Epidermal melanocyte (primary cell): ENCODE results near the gene ANO6.
A peak's percentile ranks its signal among the peaks of the same experiment; 100 is the strongest.
"Not testable (repeated sequence)": the region's sequence is repeated elsewhere in the genome, so short reads cannot be mapped to it uniquely, and the experiment has no call there.

ENCODE experiments used
- DNase-seq: peaks from one replicate; pipeline ENCODE4 v3.0.0; 2011; ENCODE audit warnings: low spot score; ENCODE audit not compliant: insufficient read length

The ANO6 gene

GRCh38 chr12:45397499-45397898, 181.6 kb downstream of the ANO6 start:
- not testable (repeated sequence) for DNase-seq

DNA sequence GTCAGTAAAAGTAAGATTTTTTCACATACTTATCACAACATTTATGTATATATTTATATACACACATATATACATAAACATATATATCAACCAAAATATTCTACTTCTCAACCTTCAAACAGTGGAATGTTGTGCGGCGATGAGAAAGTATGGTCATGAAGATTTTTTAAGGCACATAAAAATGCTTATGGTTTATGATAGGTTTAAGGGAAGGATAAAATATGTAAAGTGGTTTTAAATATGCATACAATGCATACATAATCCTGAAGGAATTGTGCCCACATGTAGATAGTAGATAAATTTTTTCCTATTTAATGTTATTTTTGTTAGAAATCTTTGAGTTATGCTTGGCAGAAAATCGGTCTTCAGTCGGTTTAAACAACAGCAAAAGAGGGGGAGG, 182.7 kb downstream of the ANO6 start:
- no peak for DNase-seq

DNA sequence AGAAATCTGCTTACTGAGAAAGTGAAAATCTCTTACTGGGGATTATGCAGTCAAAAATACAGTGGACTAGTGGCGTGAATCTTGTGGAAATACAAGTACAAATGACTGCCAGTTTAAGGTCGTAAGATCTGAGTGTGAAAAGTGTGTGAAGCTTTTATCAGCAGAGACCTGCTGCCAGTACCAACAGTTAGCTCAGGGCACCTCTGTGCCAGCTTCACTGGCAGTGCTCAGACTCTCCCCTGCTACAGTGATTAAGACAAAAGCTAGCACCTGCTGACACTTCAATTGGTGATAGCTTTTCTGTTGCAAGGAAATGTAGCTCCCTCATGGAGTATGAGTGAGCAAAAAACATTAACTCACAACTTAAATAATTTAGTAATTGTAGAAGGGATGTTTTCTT, 185.1 kb downstream of the ANO6 start:
- no peak for DNase-seq

DNA sequence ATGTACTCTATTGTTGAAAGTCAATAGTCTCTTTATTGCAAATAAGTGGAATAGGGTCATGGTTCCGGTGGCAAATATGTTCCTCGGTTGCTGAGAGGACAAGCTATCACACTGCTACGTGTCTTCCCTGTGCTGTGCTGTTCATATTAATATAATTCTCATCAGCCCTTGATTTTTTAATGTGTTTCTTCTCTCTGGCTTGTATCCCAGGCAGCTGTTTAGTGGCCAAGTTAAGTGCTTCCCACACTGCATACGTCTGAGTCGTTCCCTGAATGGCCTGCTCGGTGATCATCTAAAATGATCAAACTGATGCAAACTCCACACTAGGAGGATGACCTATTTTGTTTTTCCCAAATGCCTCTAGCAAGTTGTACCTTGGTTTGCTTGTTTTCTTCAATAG, 186.4 kb downstream of the ANO6 start:
- DNase-seq, result no peak

DNA sequence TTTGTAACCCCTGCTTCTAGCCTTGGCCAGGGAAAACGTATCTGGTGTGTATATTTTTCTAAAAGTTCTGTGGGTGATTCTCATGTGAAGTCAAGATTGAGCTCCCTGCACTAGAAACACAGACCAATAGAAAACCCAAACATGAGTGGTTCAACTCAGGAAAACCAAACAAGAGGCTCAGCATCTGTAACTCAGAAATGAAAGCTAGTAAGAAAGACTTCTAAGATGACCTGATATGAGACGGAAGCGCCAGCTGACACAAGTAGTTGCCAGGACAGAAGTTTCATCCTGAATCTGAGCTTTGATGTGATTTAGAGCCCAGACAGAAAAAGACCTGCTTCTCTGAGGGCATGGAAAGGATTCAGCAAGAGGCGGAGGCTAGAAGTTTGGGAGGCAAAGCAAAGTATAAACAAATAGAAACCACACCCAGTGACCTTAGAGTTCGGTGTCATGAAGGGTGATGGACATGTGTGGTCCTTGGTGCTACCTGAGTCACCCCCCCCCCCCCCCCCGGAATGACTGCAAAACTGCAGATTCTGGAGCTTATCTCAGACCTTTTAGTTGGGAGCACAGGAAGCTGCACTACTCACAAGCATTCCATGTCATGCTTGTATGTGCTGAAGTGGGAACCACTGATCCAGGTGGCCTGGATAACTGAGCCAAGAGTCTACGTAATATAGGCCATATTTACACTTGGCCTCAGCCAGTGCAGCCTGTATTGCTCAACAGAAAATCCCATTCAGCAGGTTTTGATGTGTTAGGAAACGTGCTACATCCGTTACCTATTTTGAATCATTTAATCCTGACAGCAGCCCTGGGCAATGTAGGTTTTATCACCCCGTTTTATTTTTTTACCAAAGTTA, 191.3 kb downstream of the ANO6 start:
- DNase-seq, result no peak

GRCh38 chr12:45407981-45408728, 192.3 kb downstream of the ANO6 start:
- no peak for DNase-seq

DNA sequence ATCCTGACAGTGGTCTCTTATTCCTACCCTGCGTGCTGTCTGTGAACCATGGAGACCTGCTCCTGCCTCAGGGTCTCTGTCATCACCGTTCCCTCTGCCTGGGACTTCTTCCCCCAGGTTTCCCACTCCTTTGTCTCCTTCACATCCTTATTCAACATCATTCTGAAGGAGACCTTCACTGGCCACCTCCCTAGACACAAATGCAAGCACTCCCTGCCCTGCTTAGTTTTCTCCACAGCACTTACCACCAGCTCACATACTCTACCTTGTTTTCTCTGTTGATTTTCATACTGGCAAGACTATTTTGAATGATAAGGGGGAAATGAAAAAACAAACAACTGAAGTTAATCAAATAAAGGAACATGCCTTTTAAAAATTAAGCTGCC, 192.8 kb downstream of the ANO6 start:
- DNase-seq, result no peak

GRCh38 chr12:45409966-45410365, 194.1 kb downstream of the ANO6 start:
- no peak for DNase-seq

DNA sequence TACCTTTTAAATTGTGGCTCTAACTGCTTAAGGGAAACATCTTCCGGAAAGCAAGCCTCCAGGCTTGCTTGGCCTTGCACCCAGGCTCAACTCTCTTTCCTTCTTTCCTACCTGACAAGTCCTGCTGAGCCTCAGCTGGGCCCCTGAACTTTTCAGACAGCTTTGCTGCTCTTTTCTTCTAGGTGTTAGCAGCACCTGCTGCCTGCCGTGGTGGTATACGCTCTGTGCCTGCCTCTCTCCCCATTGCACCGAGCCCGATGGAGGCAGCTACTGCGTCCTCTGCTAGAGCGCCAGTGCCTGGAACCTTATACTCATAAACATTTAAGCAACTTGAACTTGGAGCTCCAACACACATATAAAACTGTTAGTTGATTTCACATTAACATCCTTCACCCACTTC, 195.7 kb downstream of the ANO6 start:
- no peak for DNase-seq

GRCh38 chr12:45415393-45415817, 199.5 kb downstream of the ANO6 start:
- DNase-seq, result peak; percentile 72

GRCh38 chr12:45416126-45416525, 200.2 kb downstream of the ANO6 start:
- DNase-seq, result no peak

DNA sequence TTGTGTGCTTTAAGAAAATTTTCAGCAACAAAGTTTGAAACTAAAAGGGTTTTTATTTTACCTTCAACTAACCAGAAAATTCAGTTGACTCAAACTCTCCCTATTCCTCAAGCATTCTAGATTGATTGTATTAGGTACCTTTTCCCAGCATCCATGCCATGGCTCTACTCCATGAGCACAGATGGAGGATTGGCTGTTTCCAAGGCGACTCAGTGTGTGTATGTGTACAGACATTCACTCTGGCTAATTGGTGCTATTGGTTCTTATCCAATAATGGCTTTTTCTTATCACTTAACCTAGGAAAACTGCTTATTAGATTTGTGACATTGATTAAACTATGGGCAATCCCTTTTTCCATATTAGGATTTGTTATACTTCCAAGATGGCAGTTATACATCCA, 202.6 kb downstream of the ANO6 start:
- no peak for DNase-seq

GRCh38 chr12:45419317-45419814, 203.5 kb downstream of the ANO6 start:
- DNase-seq, result no peak

DNA sequence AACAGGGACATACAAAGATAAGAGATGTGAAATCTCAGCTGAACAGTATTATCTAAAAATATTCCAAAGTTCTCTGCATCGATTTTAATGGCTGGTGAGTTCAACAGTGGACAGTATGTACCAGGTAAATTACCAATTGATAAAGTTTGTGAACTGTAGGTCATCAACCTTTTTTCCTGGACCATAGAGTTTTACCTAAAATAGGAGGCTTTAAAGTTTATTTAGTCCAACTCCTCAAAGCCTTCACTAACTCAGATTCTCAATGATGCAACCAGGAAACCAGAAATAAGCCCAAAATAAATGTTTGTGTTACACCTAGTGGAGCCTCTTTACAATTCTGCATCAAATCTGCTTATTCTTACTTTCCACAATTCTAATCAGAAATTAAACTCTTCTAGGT, 205.8 kb downstream of the ANO6 start:
- no peak for DNase-seq

DNA sequence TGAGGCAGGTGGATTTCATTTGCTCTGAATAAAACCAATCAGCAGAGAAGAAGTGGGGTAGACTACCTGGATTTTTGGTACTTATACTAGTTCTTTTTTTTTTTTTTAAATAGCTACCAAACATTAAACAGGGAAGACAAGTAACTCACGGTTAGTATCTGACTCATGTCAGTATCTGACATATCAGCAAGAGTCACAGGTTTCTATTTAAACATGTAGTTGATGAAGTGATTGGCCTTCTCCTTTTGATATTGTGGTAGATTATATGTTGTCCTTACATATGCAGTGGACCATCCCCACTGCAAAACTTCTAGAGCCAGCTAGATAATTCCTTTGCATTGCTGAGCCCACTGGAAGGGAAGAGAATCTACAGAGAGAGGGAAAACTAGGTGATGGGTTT, 208.0 kb downstream of the ANO6 start:
- no peak for DNase-seq

DNA sequence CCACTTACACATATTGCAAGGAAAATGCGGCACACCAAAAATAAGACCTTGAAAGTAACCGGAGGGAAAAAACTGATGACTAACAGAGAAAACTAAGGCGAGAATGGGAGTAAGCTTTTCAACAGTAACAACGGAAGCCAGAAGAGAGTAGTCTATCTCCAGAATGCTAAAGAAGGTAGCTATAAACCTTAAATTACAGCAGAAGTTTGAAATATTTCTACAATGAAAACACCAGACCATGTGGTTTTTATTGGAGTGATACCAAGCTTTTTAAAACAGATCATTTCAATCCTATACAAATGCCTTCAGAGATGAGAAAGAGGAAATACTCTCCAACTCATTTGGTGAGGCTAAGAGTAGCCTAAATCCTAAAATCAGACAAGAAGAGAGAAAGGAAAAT, 209.5 kb downstream of the ANO6 start:
- DNase-seq, result no peak

- DNase-seq, result no peak
Measured at GRCh38 chr12:45426294-45426693, 210.4 kb downstream of the ANO6 start.

- no peak for DNase-seq
Measured at GRCh38 chr12:45427042-45427441, 211.1 kb downstream of the ANO6 start.

- no peak for DNase-seq
Measured at GRCh38 chr12:45429831-45430230, 213.9 kb downstream of the ANO6 start.

- no peak for DNase-seq
Measured at GRCh38 chr12:45431126-45431525, 215.2 kb downstream of the ANO6 start.

DNA sequence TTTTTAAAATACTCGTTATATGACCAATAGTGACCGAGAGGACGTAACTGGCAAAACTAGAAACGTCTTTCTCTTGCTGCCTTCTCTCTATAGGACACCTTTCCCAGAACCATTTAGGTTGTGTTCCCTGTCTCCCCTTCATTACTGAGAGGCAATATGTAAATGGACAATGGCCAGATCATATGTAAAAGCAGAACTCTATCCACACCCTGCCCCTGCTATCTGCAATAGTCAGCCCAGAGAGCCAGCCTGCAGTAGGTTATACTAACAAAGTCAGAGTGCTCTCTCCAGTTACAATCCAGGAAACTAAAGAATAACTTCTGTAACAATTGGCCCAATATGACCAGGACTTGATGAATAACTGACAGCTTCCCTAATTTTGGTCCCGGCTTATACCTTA, 216.8 kb downstream of the ANO6 start:
- no peak for DNase-seq

GRCh38 chr12:45433441-45433868, 217.6 kb downstream of the ANO6 start:
- no peak for DNase-seq

DNA sequence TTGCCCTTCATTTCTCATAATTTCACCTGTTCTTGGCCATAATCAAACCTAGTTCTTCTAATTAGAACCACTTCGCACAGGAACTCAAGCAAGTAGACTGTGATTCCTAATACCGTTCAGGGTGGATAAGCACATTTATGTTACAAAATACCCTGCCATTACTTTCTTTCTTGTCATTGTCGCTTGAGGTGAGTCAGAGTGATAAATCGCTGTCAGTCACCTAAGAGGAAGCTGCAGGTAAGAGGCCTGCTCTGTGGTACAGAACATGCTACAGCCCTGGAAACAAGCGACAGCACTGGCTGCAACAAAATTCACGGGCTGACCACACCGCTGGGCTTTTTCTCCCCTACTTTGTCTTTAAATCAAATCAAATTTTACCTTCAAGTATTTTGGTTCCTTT, 218.2 kb downstream of the ANO6 start:
- DNase-seq, result no peak
